Chondrocyte (in vitro differentiated cells): ENCODE measurements around the gene ZNF138. TPM values are rescaled to one million over a fixed set of nuclear protein-coding genes. Genes with fewer than 3 reads are reported as not detected.

Source experiments
- DNase-seq: peaks from one replicate; pipeline ENCODE4 v3.0.0; 2021; ENCODE audit warnings: mixed read lengths, low spot score
- H3K27ac Mint-ChIP-seq: one replicate; pipeline ENCODE4 v1.8.0; 2021; ENCODE audit warnings: mild to moderate bottlenecking, moderate library complexity, mixed read lengths; ENCODE audit not compliant: unreplicated experiment
- H3K27me3 Mint-ChIP-seq: 2 replicates; pipeline ENCODE4 v1.8.0; 2021; ENCODE audit warnings: low read depth, mixed read lengths
- H3K36me3 Mint-ChIP-seq: 2 replicates; pipeline ENCODE4 v1.8.0; 2021; ENCODE audit warnings: low read depth, mixed read lengths
- H3K4me1 Mint-ChIP-seq: 2 replicates; pipeline ENCODE4 v1.8.0; 2021; ENCODE audit warnings: low read depth, mild to moderate bottlenecking, mixed read lengths
- H3K4me3 Mint-ChIP-seq: one replicate; pipeline ENCODE4 v1.8.0; 2021; ENCODE audit warnings: mild to moderate bottlenecking, moderate library complexity, mixed read lengths; ENCODE audit not compliant: unreplicated experiment
- H3K9me3 Mint-ChIP-seq: 2 replicates; pipeline ENCODE4 v1.8.0; 2021; ENCODE audit warnings: low read depth, mixed read lengths
- CTCF ChIP-seq: fragments of 200-600 bp; sonication (generic); IDR thresholded peaks from 2 replicates; pipeline ENCODE4 v1.5.0; 2021; ENCODE audit warnings: antibody characterized with exemption, mild to moderate bottlenecking, moderate library complexity
- total RNA-seq: library from RNA; stranded (reverse); gene quantifications from 3 replicates; pipeline ENCODE4 v1.2.1, GENCODE V29; 2021

Gene ZNF138
- total RNA-seq, 1 donor from 2014 or later = 4.3 TPM

DNA sequence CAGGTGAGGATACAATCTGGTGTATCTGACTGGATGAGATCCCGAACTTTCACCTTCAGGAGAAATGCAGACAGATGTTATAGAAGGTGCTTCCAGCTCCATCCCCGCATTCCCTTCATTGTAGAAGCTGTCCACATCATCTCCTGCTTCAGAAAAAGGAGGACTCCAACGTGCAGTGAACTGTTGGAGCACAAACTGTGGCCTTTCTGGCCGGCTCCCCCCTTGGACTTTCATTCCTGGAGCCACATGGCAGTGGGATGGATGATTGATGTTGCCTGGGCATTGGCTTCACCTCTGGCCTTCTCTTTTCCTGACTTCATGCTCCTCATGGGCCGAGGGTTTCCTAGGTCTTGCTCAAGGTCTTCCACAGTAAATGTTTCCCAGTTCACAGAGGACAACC, 79.3 kb downstream of the ZNF138 start:
- H3K4me3 Mint-ChIP-seq = no peak overlapping the region
- H3K4me1 Mint-ChIP-seq = no peaks in the 10 kb centered on the region
- no peaks in the 10 kb centered on the region for H3K36me3 Mint-ChIP-seq
- no peak for TF ChIP-seq CTCF
- no peak overlapping the region for H3K27ac Mint-ChIP-seq
- H3K27me3 Mint-ChIP-seq = no peaks in the 10 kb centered on the region
- H3K9me3 Mint-ChIP-seq = peaks cover 10% of the 10 kb centered on the region
- DNase-seq = no peak

GRCh38 chr7:64874114-64874513, 79.9 kb downstream of the ZNF138 start:
- H3K9me3 Mint-ChIP-seq = peaks cover 12% of the 10 kb centered on the region
- H3K27ac Mint-ChIP-seq = no peak overlapping the region
- H3K27me3 Mint-ChIP-seq = no peaks in the 10 kb centered on the region
- H3K4me1 Mint-ChIP-seq = no peaks in the 10 kb centered on the region
- TF ChIP-seq CTCF = no peak
- DNase-seq = no peak
- H3K36me3 Mint-ChIP-seq = no peaks in the 10 kb centered on the region
- no peak overlapping the region for H3K4me3 Mint-ChIP-seq

- Mint-ChIP-seq H3K9me3 (peaks cover 16% of the 10 kb centered on the region), H3K4me1 (no peaks in the 10 kb centered on the region), H3K36me3 (no peaks in the 10 kb centered on the region), H3K27ac (no peak overlapping the region), H3K27me3 (no peaks in the 10 kb centered on the region), H3K4me3 (no peak overlapping the region)
- TF ChIP-seq CTCF = no peak
- DNase-seq = no peak
Observed at GRCh38 chr7:64874562-64875250, 80.5 kb downstream of the ZNF138 start.

DNA sequence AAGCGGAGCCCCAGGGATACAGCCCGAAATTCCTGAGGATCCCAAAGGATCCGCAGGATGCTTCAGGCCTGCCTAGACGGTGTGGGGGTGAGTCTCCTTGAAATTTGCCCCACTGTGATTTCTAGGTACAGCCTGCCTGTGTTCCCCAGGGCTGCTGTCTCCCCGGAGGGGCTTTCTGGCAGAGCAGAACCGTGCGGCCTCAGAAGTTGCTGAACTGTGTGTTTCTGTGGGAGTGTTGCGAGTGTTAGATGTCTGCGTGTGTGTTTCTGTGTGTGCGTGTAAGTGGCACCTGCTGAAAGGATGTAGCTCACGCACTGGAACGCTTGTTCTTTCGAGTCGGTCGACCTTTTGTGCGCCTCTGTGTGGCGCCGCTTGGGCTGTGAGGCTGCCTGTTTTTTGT, 81.0 kb downstream of the ZNF138 start:
- H3K27me3 Mint-ChIP-seq = no peaks in the 10 kb centered on the region
- H3K9me3 Mint-ChIP-seq = peaks cover 19% of the 10 kb centered on the region
- no peak overlapping the region for H3K4me3 Mint-ChIP-seq
- no peaks in the 10 kb centered on the region for H3K36me3 Mint-ChIP-seq
- no peak overlapping the region for H3K27ac Mint-ChIP-seq
- no peak for DNase-seq
- H3K4me1 Mint-ChIP-seq = no peaks in the 10 kb centered on the region
- TF ChIP-seq CTCF = no peak

- DNase-seq = no peak
- Mint-ChIP-seq H3K4me3 (no peak overlapping the region), H3K27ac (no peak overlapping the region), H3K4me1 (no peaks in the 10 kb centered on the region), H3K9me3 (peaks cover 13% of the 10 kb centered on the region), H3K36me3 (no peaks in the 10 kb centered on the region), H3K27me3 (no peaks in the 10 kb centered on the region)
- no peak for TF ChIP-seq CTCF
Observed at GRCh38 chr7:64875658-64876406, 81.6 kb downstream of the ZNF138 start.
